H1 (cell line): ENCODE measurements around the gene PARK7. TPM values are rescaled to one million over a fixed set of nuclear protein-coding genes. Genes with fewer than 3 reads are reported as not detected.

Experiments
- CHD2 ChIP-seq: IDR thresholded peaks from 2 replicates; pipeline ENCODE4 v1.6.1; 2012; ENCODE audit warnings: low read length, improper control_type of control experiment
- GTF2F1 ChIP-seq: IDR thresholded peaks from 2 replicates; pipeline ENCODE4 v1.6.1; 2012; ENCODE audit warnings: low read depth, low read length, improper control_type of control experiment, borderline replicate concordance
- HDAC6 ChIP-seq: IDR thresholded peaks from one replicate; pipeline ENCODE4 v1.7.1; 2012; ENCODE audit warnings: low read depth, mild to moderate bottlenecking, inconsistent platforms, low read length, moderate library complexity
- JUND ChIP-seq: IDR thresholded peaks from 2 replicates; pipeline ENCODE4 v1.6.1; 2011; ENCODE audit warnings: mild to moderate bottlenecking, improper control_type of control experiment, low read length
- NANOG ChIP-seq: IDR thresholded peaks from 2 replicates; pipeline ENCODE4 v1.6.1; 2011; ENCODE audit warnings: low read length, low read depth, mild to moderate bottlenecking, inconsistent platforms; ENCODE audit not compliant: insufficient read depth, poor library complexity, severe bottlenecking
- TCF12 ChIP-seq: IDR thresholded peaks from 2 replicates; pipeline ENCODE4 v1.6.1; 2011; ENCODE audit warnings: low read depth, mild to moderate bottlenecking, low read length
- polyA plus RNA-seq, 7 experiments: library from polyadenylated mRNA; depleted of rRNA in 3 of 7; stranded (reverse) in 5 of 7; unstranded in 2 of 7; fragments of >200 nt in 5 of 7; fragments of 200-250 nt in 2 of 7; gene quantifications; 1 replicate in 5 of 7; 2 replicates in 1 of 7; 4 replicates in 1 of 7; pipeline versions ENCODE4 v1.2.1 to v1.2.3, GENCODE V29; 2011 to 2013; ENCODE audit warnings: missing spikeins in 2 of 7, mixed read lengths in 2 of 7
- total RNA-seq: library from RNA; stranded (reverse); fragmentation: NEBNext Ultra II Directional; extraction: Animal tissue kit (Norgen Biotek cat#: 25700); gene quantifications from 2 replicates; pipeline ENCODE4 v1.2.1, GENCODE V29; 2021
- TF ChIP-seq, protein P1 (sequence below): fragments of 300-600 bp; sonication (generic); IDR thresholded peaks from 2 replicates; pipeline ENCODE4 v1.7.1; 2012; ENCODE audit warnings: low read length, moderate library complexity, mild to moderate bottlenecking, inconsistent platforms; ENCODE audit not compliant: insufficient replicate concordance

PARK7 gene
- total and polyA plus RNA-seq, 2 of the 8 experiments (the other 6 are each of a cell fraction or from before 2014, with no cell fraction given): 206 to 383 TPM

DNA sequence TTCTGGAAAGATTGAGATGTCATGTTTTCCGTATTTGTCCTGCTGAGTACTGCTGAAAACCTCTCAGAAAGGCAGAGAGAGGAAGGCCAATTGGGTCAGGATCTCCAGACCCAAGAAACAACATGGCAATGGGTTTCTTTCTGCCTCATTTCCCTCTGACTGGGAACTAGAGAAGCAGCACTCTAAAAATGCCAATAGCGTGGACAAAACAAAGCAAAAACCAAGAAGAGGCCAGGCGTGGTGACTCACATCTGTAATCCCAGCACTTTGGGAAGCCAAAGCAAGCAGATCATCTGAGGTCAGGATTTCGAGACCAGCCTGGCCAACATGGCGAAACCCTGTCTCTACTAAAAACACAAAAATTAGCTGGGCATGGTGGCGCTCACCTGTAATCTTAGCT lies 39.2 kb upstream of the PARK7 start (continued):
- TF ChIP-seq, protein P1, sequence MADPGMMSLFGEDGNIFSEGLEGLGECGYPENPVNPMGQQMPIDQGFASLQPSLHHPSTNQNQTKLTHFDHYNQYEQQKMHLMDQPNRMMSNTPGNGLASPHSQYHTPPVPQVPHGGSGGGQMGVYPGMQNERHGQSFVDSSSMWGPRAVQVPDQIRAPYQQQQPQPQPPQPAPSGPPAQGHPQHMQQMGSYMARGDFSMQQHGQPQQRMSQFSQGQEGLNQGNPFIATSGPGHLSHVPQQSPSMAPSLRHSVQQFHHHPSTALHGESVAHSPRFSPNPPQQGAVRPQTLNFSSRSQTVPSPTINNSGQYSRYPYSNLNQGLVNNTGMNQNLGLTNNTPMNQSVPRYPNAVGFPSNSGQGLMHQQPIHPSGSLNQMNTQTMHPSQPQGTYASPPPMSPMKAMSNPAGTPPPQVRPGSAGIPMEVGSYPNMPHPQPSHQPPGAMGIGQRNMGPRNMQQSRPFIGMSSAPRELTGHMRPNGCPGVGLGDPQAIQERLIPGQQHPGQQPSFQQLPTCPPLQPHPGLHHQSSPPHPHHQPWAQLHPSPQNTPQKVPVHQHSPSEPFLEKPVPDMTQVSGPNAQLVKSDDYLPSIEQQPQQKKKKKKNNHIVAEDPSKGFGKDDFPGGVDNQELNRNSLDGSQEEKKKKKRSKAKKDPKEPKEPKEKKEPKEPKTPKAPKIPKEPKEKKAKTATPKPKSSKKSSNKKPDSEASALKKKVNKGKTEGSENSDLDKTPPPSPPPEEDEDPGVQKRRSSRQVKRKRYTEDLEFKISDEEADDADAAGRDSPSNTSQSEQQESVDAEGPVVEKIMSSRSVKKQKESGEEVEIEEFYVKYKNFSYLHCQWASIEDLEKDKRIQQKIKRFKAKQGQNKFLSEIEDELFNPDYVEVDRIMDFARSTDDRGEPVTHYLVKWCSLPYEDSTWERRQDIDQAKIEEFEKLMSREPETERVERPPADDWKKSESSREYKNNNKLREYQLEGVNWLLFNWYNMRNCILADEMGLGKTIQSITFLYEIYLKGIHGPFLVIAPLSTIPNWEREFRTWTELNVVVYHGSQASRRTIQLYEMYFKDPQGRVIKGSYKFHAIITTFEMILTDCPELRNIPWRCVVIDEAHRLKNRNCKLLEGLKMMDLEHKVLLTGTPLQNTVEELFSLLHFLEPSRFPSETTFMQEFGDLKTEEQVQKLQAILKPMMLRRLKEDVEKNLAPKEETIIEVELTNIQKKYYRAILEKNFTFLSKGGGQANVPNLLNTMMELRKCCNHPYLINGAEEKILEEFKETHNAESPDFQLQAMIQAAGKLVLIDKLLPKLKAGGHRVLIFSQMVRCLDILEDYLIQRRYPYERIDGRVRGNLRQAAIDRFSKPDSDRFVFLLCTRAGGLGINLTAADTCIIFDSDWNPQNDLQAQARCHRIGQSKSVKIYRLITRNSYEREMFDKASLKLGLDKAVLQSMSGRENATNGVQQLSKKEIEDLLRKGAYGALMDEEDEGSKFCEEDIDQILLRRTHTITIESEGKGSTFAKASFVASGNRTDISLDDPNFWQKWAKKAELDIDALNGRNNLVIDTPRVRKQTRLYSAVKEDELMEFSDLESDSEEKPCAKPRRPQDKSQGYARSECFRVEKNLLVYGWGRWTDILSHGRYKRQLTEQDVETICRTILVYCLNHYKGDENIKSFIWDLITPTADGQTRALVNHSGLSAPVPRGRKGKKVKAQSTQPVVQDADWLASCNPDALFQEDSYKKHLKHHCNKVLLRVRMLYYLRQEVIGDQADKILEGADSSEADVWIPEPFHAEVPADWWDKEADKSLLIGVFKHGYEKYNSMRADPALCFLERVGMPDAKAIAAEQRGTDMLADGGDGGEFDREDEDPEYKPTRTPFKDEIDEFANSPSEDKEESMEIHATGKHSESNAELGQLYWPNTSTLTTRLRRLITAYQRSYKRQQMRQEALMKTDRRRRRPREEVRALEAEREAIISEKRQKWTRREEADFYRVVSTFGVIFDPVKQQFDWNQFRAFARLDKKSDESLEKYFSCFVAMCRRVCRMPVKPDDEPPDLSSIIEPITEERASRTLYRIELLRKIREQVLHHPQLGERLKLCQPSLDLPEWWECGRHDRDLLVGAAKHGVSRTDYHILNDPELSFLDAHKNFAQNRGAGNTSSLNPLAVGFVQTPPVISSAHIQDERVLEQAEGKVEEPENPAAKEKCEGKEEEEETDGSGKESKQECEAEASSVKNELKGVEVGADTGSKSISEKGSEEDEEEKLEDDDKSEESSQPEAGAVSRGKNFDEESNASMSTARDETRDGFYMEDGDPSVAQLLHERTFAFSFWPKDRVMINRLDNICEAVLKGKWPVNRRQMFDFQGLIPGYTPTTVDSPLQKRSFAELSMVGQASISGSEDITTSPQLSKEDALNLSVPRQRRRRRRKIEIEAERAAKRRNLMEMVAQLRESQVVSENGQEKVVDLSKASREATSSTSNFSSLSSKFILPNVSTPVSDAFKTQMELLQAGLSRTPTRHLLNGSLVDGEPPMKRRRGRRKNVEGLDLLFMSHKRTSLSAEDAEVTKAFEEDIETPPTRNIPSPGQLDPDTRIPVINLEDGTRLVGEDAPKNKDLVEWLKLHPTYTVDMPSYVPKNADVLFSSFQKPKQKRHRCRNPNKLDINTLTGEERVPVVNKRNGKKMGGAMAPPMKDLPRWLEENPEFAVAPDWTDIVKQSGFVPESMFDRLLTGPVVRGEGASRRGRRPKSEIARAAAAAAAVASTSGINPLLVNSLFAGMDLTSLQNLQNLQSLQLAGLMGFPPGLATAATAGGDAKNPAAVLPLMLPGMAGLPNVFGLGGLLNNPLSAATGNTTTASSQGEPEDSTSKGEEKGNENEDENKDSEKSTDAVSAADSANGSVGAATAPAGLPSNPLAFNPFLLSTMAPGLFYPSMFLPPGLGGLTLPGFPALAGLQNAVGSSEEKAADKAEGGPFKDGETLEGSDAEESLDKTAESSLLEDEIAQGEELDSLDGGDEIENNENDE: no peak
- TF ChIP-seq CHD2 (no peak), TCF12 (no peak), GTF2F1 (no peak), NANOG (no peak), JUND (no peak), HDAC6 (no peak)
